NCI-H345 (cell line): ENCODE results near the gene GRIP1.

Source experiments
- DNase-seq: peaks from one replicate; lab custom pipeline; 2025; lab: John Stamatoyannopoulos, UW

The GRIP1 gene

GRCh38 chr12:66453120-66453519, 225.8 kb downstream of the GRIP1 start:
- DNase-seq: peak; percentile 4

GRCh38 chr12:66449531-66449930, 229.3 kb downstream of the GRIP1 start:
- no peak for DNase-seq

- DNase-seq: no peak
Observed at GRCh38 chr12:66447643-66448042, 231.2 kb downstream of the GRIP1 start.

DNA sequence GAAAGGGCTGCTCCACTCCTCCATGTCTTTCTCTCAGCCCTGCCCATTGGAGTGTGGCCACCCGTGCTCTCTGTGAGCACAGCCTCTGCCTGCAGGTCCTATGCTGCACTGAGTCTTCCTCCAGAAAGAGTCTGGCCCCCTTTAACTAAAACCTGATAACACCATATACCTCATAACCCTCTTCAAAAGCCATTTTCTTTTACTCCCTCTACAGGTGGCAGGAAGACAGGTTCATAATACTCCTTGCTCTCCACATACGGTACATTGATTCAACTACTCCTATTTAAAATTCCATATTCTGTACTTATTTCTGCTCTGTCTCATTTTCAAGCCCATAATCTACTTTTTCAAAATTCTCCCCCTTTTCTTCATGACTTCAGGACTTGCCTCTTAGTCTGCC, 232.6 kb downstream of the GRIP1 start:
- no peak for DNase-seq

- no peak for DNase-seq
Observed at GRCh38 chr12:66441905-66442559, 236.8 kb downstream of the GRIP1 start.

- DNase-seq: no peak
Observed at GRCh38 chr12:66438601-66439000, 240.3 kb downstream of the GRIP1 start.

GRCh38 chr12:66430106-66430505, 248.8 kb downstream of the GRIP1 start:
- no peak for DNase-seq

GRCh38 chr12:66428870-66429269, 250.0 kb downstream of the GRIP1 start:
- no peak for DNase-seq

- DNase-seq: no peak
Observed at GRCh38 chr12:66428261-66428660, 250.6 kb downstream of the GRIP1 start.

DNA sequence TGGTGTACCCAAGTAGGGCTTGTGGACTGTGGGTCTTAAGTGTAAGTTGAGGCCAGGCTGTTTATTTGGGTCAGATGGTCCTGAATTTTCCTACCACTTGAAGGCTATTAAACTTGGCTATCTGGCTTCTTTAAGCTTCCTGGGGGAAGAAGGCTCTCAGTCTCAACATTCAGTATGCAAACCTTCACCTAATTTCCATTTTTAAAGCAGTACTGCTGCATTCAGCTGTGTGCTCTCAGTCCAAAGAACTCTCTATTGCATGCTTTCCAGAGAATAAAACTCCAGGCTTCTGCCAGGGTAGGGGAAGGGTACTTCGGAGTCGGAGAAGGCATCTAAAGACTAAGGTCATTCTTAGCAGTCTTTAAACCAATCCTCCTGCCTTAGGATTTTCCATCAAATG, 252.2 kb downstream of the GRIP1 start:
- DNase-seq: no peak

DNA sequence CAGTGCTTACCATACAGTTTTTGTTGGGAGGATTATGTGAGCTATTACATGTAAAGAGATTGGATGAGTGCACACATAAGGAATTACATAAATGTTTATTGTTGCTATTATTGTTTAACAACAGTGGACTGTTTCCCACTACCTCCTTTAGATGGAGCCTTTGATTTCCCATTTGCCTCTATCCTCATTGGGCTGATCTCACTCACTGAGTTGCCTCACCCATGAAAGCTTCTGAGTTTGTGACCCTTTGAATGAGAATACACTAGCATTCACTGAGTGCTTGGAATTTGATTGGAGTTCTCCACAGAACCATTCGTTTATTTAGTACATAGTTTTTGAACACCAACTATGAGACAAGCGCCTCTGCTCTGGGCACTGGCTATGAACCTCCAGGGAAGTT, 255.6 kb downstream of the GRIP1 start:
- no peak for DNase-seq

DNA sequence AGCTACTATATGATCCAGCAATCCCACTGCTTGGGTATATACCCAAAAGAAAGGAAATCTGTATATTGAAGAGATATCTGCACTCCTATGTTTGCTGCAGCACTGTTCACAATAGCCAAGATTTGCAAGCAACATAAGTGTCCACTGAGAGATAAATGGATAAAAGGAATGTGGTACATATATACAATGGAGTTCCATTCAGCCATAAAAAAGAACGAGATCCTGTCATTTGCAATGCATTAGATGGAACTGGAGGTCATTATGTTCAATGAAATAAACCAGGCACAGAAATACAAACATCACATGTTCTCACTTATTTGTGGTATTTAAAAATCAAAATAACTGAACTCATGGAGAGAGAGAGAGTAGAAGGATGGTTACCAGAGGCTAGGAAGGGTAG, 260.0 kb downstream of the GRIP1 start:
- no peak for DNase-seq

GRCh38 chr12:66417217-66417616, 261.7 kb downstream of the GRIP1 start:
- no peak for DNase-seq

DNA sequence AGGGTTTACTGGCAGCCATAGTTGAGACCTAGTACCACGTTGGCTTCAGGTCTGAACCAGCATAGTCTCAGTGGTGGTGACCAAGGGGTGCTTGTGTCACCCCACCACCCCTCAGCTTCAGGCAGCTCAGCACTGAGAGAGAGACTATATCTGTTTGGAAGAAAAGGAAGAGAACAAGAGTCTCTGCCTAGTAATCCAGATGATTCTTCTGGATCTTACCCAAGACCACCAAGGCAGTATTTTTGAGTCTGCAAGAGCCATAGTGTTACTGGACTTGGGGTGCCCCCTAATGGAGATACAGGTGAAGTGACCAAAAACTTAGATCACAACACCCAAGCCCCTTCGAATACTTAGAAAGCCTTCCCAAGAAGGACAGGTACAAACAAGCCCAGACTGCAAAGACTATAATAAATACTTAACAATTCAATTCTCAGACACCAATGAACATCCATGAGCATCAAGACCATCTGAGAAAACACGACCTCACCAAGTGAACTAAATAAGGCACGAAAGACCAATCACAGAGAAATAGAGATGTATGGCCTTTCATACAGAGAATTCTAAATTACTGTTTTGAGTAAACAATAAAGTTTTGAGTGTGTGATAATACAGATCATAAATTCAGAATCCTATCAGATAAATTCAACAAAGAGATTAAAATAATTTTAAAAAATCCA, 269.5 kb downstream of the GRIP1 start:
- no peak for DNase-seq

DNA sequence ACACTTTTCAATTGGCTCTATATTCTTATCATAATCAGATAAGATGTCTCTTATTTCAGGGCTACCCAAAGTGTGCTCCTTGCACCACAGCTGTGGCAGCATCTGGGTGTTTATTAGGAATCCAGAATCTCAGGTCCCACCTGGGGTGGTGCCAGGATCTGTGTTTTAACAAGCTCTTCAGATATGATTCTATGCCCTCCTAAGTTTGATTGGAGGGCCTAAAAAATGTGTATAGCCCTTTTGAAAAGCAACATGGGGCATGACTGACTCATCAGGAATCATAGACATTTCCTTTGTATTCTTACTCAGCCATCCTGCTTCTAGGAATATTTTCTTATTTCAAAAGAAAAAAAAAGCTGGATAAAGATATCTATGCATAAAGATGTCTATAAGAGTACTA, 273.5 kb downstream of the GRIP1 start:
- no peak for DNase-seq

- DNase-seq: peak; percentile 12
Observed at GRCh38 chr12:66403746-66404145, 275.1 kb downstream of the GRIP1 start.

GRCh38 chr12:66399911-66400306, 279.0 kb downstream of the GRIP1 start:
- DNase-seq: no peak

DNA sequence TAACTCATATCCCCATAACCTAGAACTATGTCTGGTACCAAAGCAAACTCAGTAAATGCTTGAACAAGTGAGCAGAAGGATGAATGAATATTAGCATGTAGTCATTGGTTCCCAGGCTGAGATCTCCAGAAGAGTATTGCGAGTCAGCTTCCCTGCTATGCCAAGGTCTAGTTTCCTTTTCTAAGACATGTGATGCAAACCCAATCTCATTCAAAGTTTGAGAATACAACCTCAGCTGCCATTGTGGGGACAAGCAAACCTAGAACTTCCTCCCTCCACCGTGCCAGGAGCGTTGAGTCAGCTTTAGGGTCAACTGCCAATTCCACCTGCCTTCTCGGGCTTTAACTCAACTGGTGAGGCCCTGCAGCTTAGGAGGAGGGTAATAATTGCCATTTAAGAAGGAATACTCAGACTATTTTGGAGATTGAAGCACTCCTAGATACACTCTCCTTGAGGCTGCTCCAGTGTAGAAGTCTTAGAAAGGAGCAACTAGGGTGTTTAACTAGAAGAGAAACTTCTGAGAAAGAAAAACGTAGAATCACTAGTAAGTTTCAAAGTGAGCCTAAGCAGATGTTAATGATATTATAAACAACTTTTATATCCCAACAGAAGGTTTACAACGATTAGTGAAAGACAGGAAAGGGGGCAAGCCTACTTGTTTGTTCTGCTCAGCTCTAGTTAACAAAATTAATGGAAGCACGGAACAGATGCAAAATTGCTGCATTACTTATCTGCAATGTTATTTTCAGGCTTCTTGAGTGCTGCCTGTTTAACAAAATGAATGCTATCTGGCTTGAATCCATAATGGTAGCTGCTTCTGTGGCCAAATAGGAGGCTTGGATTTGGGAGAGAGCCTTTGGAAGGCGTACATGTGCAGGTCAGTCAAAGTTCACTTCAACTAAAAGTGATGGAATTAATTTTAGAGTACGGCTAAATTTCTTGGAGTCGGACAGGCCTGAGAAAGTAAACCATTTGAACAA, 279.7 kb downstream of the GRIP1 start:
- no peak for DNase-seq

- DNase-seq: no peak
Observed at GRCh38 chr12:66397574-66398290, 281.1 kb downstream of the GRIP1 start.

DNA sequence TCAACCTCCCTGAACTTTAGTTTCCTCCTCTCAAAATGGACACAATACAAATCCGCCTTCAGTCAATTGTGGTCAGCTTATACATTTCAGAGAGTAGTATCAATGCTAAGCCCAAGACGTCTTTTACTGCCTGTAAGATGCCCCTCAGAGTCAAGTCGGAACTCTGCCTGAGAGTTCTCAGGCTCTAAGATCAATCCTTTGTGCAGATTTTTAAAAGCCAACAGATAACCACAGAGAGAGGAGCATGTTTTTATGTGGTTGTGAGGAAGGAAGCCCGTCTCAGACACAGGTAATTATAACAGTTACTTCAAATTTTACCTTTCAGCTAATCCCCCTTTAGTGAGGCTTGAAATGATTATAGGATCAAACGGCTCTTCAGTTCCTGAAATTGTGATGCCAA, 285.0 kb downstream of the GRIP1 start:
- DNase-seq: no peak

- DNase-seq: no peak
Observed at GRCh38 chr12:66392266-66392915, 286.5 kb downstream of the GRIP1 start.

- DNase-seq: no peak
Observed at GRCh38 chr12:66388517-66388916, 290.4 kb downstream of the GRIP1 start.
